HG02571 (cell line): Measurements from ENCODE around the gene NPAS1.
"Not testable (repeated sequence)": the region's sequence is repeated elsewhere in the genome, so short reads cannot be mapped to it uniquely, and the experiment has no call there.

Experiments
- ATAC-seq: cut with Tn5 transposase; IDR thresholded peaks from one replicate; pipeline ENCODE4 v1.9.1; 2021; ENCODE audit warnings: mild to moderate bottlenecking, moderate library complexity; ENCODE audit not compliant: unreplicated experiment

Gene NPAS1

GRCh38 chr19:47044946-47045866 is 25.6 kb downstream of the NPAS1 start:
- ATAC-seq = no peak

- no peak for ATAC-seq
These were observed 26.3 kb downstream of the NPAS1 start for GRCh38 chr19:47045867-47046470.

GRCh38 chr19:47047272-47047762 is 27.7 kb downstream of the NPAS1 start:
- ATAC-seq = no peak

- ATAC-seq = peak; percentile 21
These were observed 28.2 kb downstream of the NPAS1 start for GRCh38 chr19:47047763-47048405.

GRCh38 chr19:47049307-47049700 is 29.7 kb downstream of the NPAS1 start:
- ATAC-seq = no peak

- not testable (repeated sequence) for ATAC-seq
These were observed 30.9 kb downstream of the NPAS1 start for GRCh38 chr19:47050562-47050961.

- ATAC-seq = no peak
These were observed 36.8 kb downstream of the NPAS1 start for GRCh38 chr19:47056411-47056810.

- ATAC-seq = no peak
These were observed 37.7 kb downstream of the NPAS1 start for GRCh38 chr19:47057328-47057727.

- no peak for ATAC-seq
These were observed 39.0 kb downstream of the NPAS1 start for GRCh38 chr19:47058621-47059022.

- ATAC-seq = no peak
These were observed 44.2 kb downstream of the NPAS1 start for GRCh38 chr19:47063874-47064273.

- no peak for ATAC-seq
These were observed 45.6 kb downstream of the NPAS1 start for GRCh38 chr19:47065242-47065641.

- no peak for ATAC-seq
These were observed 47.0 kb downstream of the NPAS1 start for GRCh38 chr19:47066376-47067214.

GRCh38 chr19:47067215-47067847 is 47.7 kb downstream of the NPAS1 start:
- ATAC-seq = no peak

- no peak for ATAC-seq
These were observed 48.6 kb downstream of the NPAS1 start for GRCh38 chr19:47068246-47068645.

- no peak for ATAC-seq
These were observed 49.3 kb downstream of the NPAS1 start for GRCh38 chr19:47068876-47069406.

- no peak for ATAC-seq
These were observed 50.2 kb downstream of the NPAS1 start for GRCh38 chr19:47069795-47070194.

GRCh38 chr19:47070756-47071155 is 51.1 kb downstream of the NPAS1 start:
- ATAC-seq = no peak

- ATAC-seq = no peak
These were observed 52.1 kb downstream of the NPAS1 start for GRCh38 chr19:47071731-47072130.

- ATAC-seq = no peak
These were observed 52.7 kb downstream of the NPAS1 start for GRCh38 chr19:47072323-47072722.

GRCh38 chr19:47073574-47073973 is 53.9 kb downstream of the NPAS1 start:
- ATAC-seq = no peak
